BJ (cell line): ENCODE data around the gene EPB41. TPM values are rescaled to one million over a fixed set of nuclear protein-coding genes. Genes with fewer than 3 reads are reported as not detected.
A peak's percentile ranks its signal among the peaks of the same experiment; 100 is the strongest.
"Not testable (repeated sequence)": the region's sequence is repeated elsewhere in the genome, so short reads cannot be mapped to it uniquely, and the experiment has no call there.

Source experiments
- CTCF ChIA-PET: fragments of 350-600 bp; formaldehyde crosslinking; extraction: SDS; loops from one replicate; lab custom pipeline; 2021; ENCODE audit warnings: antibody characterized with exemption, inconsistent platforms; lab: Yijun Ruan, JAX
- POLR2A ChIA-PET: fragments of 300-600 bp; sonication (Branson Sonifier 250); formaldehyde crosslinking; extraction: SDS; loops from one replicate; lab custom pipeline; 2021; ENCODE audit warnings: antibody characterized with exemption; lab: Charles Lee
- DNase-seq: peaks from one replicate; pipeline ENCODE4 v3.0.0-alpha.2; 2011; ENCODE audit warnings: low read depth
- H3K27me3 ChIP-seq: 2 replicates; pipeline ENCODE4 v1.6.0; 2011; ENCODE audit warnings: low read length; ENCODE audit not compliant: control insufficient read depth, insufficient read depth
- H3K36me3 ChIP-seq: 2 replicates; pipeline ENCODE4 v1.5.1; 2011; ENCODE audit warnings: low read length; ENCODE audit not compliant: control insufficient read depth, insufficient read depth
- H3K4me3 ChIP-seq: 2 replicates; pipeline ENCODE4 v1.5.1; 2011; ENCODE audit warnings: low read depth, mild to moderate bottlenecking, control low read depth, low read length
- CTCF ChIP-seq: IDR thresholded peaks from 2 replicates; pipeline ENCODE4 v1.5.1; 2011; ENCODE audit warnings: low read depth, mild to moderate bottlenecking, control low read depth, inconsistent platforms, low read length, moderate library complexity; ENCODE audit not compliant: insufficient read depth
- polyA plus RNA-seq: library from polyadenylated mRNA; depleted of rRNA; stranded (reverse); fragments of >200 nt; gene quantifications from 2 replicates; pipeline ENCODE4 v1.2.3, GENCODE V29; 2011

The EPB41 gene
- polyA plus RNA-seq, 1 experiment: 7.5 TPM

GRCh38 chr1:29142714-29143113 lies 228.3 kb downstream of the EPB41 start:
- H3K27me3 ChIP-seq: no peaks in the 10 kb centered on the region
- CTCF ChIA-PET: interaction anchor here (1.5 kb wide), 1 partner anchor 24 kb away, joined by 3 read pairs; no protein-coding TSS in a partner anchor
- no peak for TF ChIP-seq CTCF

GRCh38 chr1:29144178-29144577 lies 229.8 kb downstream of the EPB41 start:
- H3K27me3 ChIP-seq: no peaks in the 10 kb centered on the region
- DNase-seq: no peak
- H3K4me3 ChIP-seq: no peak overlapping the region
- peaks cover 12% of the 10 kb centered on the region for H3K36me3 ChIP-seq
- no peak for TF ChIP-seq CTCF
- ChIA-PET POLR2A (no interaction called here), CTCF (interaction anchor here (1.5 kb wide), 1 partner anchor 23 kb away, joined by 3 read pairs; no protein-coding TSS in a partner anchor)

More at GRCh38 chr1:29142714-29143113, 228.3 kb downstream of the EPB41 start:
- DNase-seq: no peak
- POLR2A ChIA-PET: no interaction called here
- no peaks in the 10 kb centered on the region for H3K36me3 ChIP-seq
- no peak overlapping the region for H3K4me3 ChIP-seq

GRCh38 chr1:29145739-29146437 lies 231.5 kb downstream of the EPB41 start:
- H3K4me3 ChIP-seq: no peak overlapping the region
- peaks cover 18% of the 10 kb centered on the region for H3K36me3 ChIP-seq
- ChIA-PET CTCF (interaction anchor here (1.1 kb wide), 1 partner anchor 56 kb away, joined by 4 read pairs; no protein-coding TSS in a partner anchor), POLR2A (interaction anchor here (1.0 kb wide), 1 partner anchor 36 kb away, joined by 6 read pairs; the partner anchor contains the start of gene SRSF4)
- peak; percentile 55 for DNase-seq
- TF ChIP-seq CTCF: no peak
- no peaks in the 10 kb centered on the region for H3K27me3 ChIP-seq

DNA sequence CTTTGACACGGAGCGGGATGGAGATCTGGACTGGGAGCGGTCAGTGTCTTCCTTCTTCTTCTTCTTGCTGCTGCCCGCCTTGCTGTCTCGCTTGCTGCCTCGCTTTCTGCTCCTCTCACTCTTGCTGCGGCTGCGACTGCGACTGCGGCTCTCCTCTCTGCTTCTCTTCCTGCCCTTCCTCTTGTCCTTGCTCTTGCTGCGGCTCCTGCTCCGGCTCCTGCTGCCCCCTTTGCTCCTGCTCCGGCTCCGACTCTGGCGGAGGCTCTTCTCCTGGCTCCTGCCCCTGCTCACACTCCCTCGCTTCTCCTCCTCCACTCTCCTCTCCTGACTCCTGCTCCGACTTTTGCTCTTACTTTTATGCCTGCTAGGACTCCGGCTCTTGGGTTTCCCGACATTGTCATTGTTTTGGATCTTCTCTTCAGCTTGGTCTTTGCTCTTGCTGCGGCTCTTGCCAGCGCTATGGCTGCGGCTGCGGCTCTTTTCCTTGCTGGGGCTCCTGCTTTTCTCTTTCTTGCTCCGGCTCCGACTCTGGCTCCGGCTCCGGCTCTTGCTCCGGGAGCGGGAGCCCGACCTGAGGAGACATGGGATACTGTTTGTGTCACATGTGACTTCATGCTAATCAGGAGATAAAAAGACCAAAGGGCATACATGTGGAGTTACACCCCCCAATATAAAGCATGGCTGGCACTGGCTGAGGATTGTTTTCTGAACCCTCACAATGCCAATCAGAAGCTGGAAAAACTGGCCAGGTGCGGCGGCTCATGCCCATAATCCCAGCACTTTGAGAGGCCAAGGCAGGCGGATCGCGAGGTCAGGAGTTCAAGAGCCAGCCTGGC lies 234.5 kb downstream of the EPB41 start:
- ChIA-PET POLR2A (no interaction called here), CTCF (no interaction called here)
- H3K4me3 ChIP-seq: no peak overlapping the region
- H3K27me3 ChIP-seq: no peaks in the 10 kb centered on the region
- DNase-seq: no peak
- no peak for TF ChIP-seq CTCF
- H3K36me3 ChIP-seq: peaks cover 27% of the 10 kb centered on the region

DNA sequence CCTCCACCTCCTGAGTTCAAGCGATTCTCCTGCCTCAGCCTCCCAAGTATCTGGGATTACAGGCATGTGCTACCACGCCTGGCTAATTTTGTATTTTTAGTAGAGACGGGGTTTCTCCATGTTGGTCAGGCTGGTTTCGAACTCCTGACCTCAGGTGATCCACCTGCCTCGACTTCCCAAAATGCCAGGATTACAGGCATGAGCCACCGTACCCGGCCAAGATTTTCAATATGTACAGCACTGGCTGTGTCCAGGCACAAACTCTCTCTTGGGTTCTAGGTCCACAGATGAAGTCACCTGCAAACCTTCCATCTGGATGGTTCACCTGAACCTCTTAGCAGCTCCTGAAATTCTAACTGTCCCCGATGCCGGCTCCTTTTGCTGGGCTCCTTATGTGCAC lies 236.0 kb downstream of the EPB41 start:
- H3K36me3 ChIP-seq: peaks cover 31% of the 10 kb centered on the region
- H3K27me3 ChIP-seq, H3K4me3 ChIP-seq, DNase-seq, POLR2A ChIA-PET: not testable (repeated sequence)
- CTCF ChIA-PET: interaction anchor here (0.9 kb wide), 1 partner anchor 12 kb away, joined by 3 read pairs; no protein-coding TSS in a partner anchor
